Neuron (in vitro differentiated cells): ENCODE data around the gene CRB2.
A peak's percentile ranks its signal among the peaks of the same experiment; 100 is the strongest.

Experiments
- H2AFZ ChIP-seq: one replicate; pipeline ENCODE4 v1.6.1; 2013; ENCODE audit warnings: low read depth, mild to moderate bottlenecking, inconsistent platforms, low read length, moderate library complexity
- H3K27me3 ChIP-seq: one replicate; pipeline ENCODE4 v1.6.1; 2013; ENCODE audit warnings: low read length; ENCODE audit not compliant: insufficient read depth
- H3K36me3 ChIP-seq: one replicate; pipeline ENCODE4 v1.6.1; 2013; ENCODE audit warnings: low read length; ENCODE audit not compliant: insufficient read depth
- H3K4me1 ChIP-seq: one replicate; pipeline ENCODE4 v1.6.1; 2013; ENCODE audit warnings: low read length; ENCODE audit not compliant: insufficient read depth
- H3K4me3 ChIP-seq: 2 replicates; pipeline ENCODE4 v1.5.1; 2013; ENCODE audit warnings: mild to moderate bottlenecking, low read length, moderate library complexity
- H3K9me3 ChIP-seq: one replicate; pipeline ENCODE4 v1.6.1; 2013; ENCODE audit warnings: low read length

CRB2 gene

GRCh38 chr9:123335193-123335985 lies 20.6 kb upstream of the CRB2 start:
- no peaks in the 10 kb centered on the region for H3K36me3 ChIP-seq
- no peaks in the 10 kb centered on the region for H3K9me3 ChIP-seq
- peak overlapping the region; percentile 29 for H3K4me3 ChIP-seq
- H3K4me1 ChIP-seq, result peaks cover 38% of the 10 kb centered on the region
- no peaks in the 10 kb centered on the region for H3K27me3 ChIP-seq
- peak overlapping the region; percentile 55 for H2AFZ ChIP-seq

- Histone ChIP-seq H3K4me1 (peaks cover 40% of the 10 kb centered on the region), H3K4me3 (peak overlapping the region; percentile 29), H3K9me3 (no peaks in the 10 kb centered on the region), H3K27me3 (no peaks in the 10 kb centered on the region), H2AFZ (peak overlapping the region; percentile 55), H3K36me3 (no peaks in the 10 kb centered on the region)
Observed at GRCh38 chr9:123335986-123336329, 20.0 kb upstream of the CRB2 start.

GRCh38 chr9:123336449-123336848 lies 19.5 kb upstream of the CRB2 start:
- no peaks in the 10 kb centered on the region for H3K9me3 ChIP-seq
- H3K27me3 ChIP-seq, result no peaks in the 10 kb centered on the region

GRCh38 chr9:123336959-123337358 lies 19.0 kb upstream of the CRB2 start:
- no peaks in the 10 kb centered on the region for H3K9me3 ChIP-seq
- H3K36me3 ChIP-seq, result no peaks in the 10 kb centered on the region
- no peak overlapping the region for H3K4me3 ChIP-seq
- peaks cover 30% of the 10 kb centered on the region for H3K4me1 ChIP-seq
- H3K27me3 ChIP-seq, result no peaks in the 10 kb centered on the region
- no peak overlapping the region for H2AFZ ChIP-seq

More at GRCh38 chr9:123336449-123336848, 19.5 kb upstream of the CRB2 start:
- H3K4me1 ChIP-seq, result peaks cover 35% of the 10 kb centered on the region
- H3K36me3 ChIP-seq, result no peaks in the 10 kb centered on the region
- no peak overlapping the region for H2AFZ ChIP-seq
- no peak overlapping the region for H3K4me3 ChIP-seq

GRCh38 chr9:123337971-123338370 lies 18.0 kb upstream of the CRB2 start:
- Histone ChIP-seq H3K4me3 (no peak overlapping the region), H3K36me3 (no peaks in the 10 kb centered on the region), H3K4me1 (peaks cover 24% of the 10 kb centered on the region), H3K27me3 (no peaks in the 10 kb centered on the region), H2AFZ (no peak overlapping the region), H3K9me3 (no peaks in the 10 kb centered on the region)

- H3K4me1 ChIP-seq, result peaks cover 21% of the 10 kb centered on the region
- no peaks in the 10 kb centered on the region for H3K27me3 ChIP-seq
- no peak overlapping the region for H3K4me3 ChIP-seq
- no peak overlapping the region for H2AFZ ChIP-seq
- H3K36me3 ChIP-seq, result no peaks in the 10 kb centered on the region
- no peaks in the 10 kb centered on the region for H3K9me3 ChIP-seq
Observed at GRCh38 chr9:123338710-123339665, 17.0 kb upstream of the CRB2 start.

GRCh38 chr9:123339666-123340510 lies 16.1 kb upstream of the CRB2 start:
- H3K36me3 ChIP-seq, result no peaks in the 10 kb centered on the region
- H3K4me3 ChIP-seq, result no peak overlapping the region
- H3K27me3 ChIP-seq, result no peaks in the 10 kb centered on the region
- no peaks in the 10 kb centered on the region for H3K9me3 ChIP-seq
- H3K4me1 ChIP-seq, result peaks cover 21% of the 10 kb centered on the region
- H2AFZ ChIP-seq, result no peak overlapping the region

GRCh38 chr9:123341816-123342215 lies 14.2 kb upstream of the CRB2 start:
- H3K27me3 ChIP-seq, result no peaks in the 10 kb centered on the region
- H2AFZ ChIP-seq, result no peak overlapping the region
- H3K9me3 ChIP-seq, result no peaks in the 10 kb centered on the region
- H3K36me3 ChIP-seq, result no peaks in the 10 kb centered on the region
- no peak overlapping the region for H3K4me3 ChIP-seq
- peaks cover 13% of the 10 kb centered on the region for H3K4me1 ChIP-seq

- no peaks in the 10 kb centered on the region for H3K27me3 ChIP-seq
- H3K9me3 ChIP-seq, result no peaks in the 10 kb centered on the region
- H3K36me3 ChIP-seq, result no peaks in the 10 kb centered on the region
- H3K4me3 ChIP-seq, result no peak overlapping the region
- H3K4me1 ChIP-seq, result peaks cover 13% of the 10 kb centered on the region
- no peak overlapping the region for H2AFZ ChIP-seq
Observed at GRCh38 chr9:123342247-123342646, 13.8 kb upstream of the CRB2 start.

- H3K36me3 ChIP-seq, result no peaks in the 10 kb centered on the region
- H3K4me3 ChIP-seq, result no peak overlapping the region
- H3K27me3 ChIP-seq, result no peaks in the 10 kb centered on the region
- peaks cover 13% of the 10 kb centered on the region for H3K4me1 ChIP-seq
- H2AFZ ChIP-seq, result no peak overlapping the region
- H3K9me3 ChIP-seq, result no peaks in the 10 kb centered on the region
Observed at GRCh38 chr9:123343443-123344191, 12.4 kb upstream of the CRB2 start.

GRCh38 chr9:123344192-123344949 lies 11.6 kb upstream of the CRB2 start:
- H3K4me1 ChIP-seq, result peaks cover 13% of the 10 kb centered on the region
- no peak overlapping the region for H3K4me3 ChIP-seq
- H3K9me3 ChIP-seq, result no peaks in the 10 kb centered on the region
- H2AFZ ChIP-seq, result no peak overlapping the region
- no peaks in the 10 kb centered on the region for H3K27me3 ChIP-seq
- H3K36me3 ChIP-seq, result no peaks in the 10 kb centered on the region

GRCh38 chr9:123345567-123345955 lies 10.4 kb upstream of the CRB2 start:
- Histone ChIP-seq H3K36me3 (no peaks in the 10 kb centered on the region), H3K4me3 (no peak overlapping the region), H3K27me3 (no peaks in the 10 kb centered on the region), H3K4me1 (peaks cover 10% of the 10 kb centered on the region), H2AFZ (no peak overlapping the region), H3K9me3 (no peaks in the 10 kb centered on the region)
